Suprapubic skin (tissue), 4 donors: ENCODE data around the gene TBC1D24.

ENCODE experiments used
- EP300 ChIP-seq: sonication (generic); formaldehyde crosslinking; IDR thresholded peaks from one replicate; pipeline ENCODE4 v1.6.1; 2017; ENCODE audit warnings: antibody characterized with exemption
- POLR2A ChIP-seq, 2 donors: fragments of 450-650 bp; IDR thresholded peaks; one replicate each; pipeline ENCODE4 v1.6.1; 2017; ENCODE audit warnings: antibody characterized with exemption in 2 of 2, mild to moderate bottlenecking in 2 of 2, moderate library complexity in 2 of 2
- POLR2AphosphoS5 ChIP-seq, 3 donors: sonication (generic); formaldehyde crosslinking; IDR thresholded peaks; one replicate each; pipeline ENCODE4 v1.6.1; 2017; ENCODE audit warnings: antibody characterized with exemption in 3 of 3
- TF ChIP-seq, protein P1 (sequence below), 2 donors: fragments of 200-600 bp in 1 of 2; fragments of 450-650 bp in 1 of 2; sonication (generic) in 1 of 2; IDR thresholded peaks; one replicate each; pipeline ENCODE4 v1.5.1; 2016 to 2019; ENCODE audit warnings: antibody characterized with exemption in 2 of 2, mild to moderate bottlenecking in 1 of 2, moderate library complexity in 1 of 2

DNA sequence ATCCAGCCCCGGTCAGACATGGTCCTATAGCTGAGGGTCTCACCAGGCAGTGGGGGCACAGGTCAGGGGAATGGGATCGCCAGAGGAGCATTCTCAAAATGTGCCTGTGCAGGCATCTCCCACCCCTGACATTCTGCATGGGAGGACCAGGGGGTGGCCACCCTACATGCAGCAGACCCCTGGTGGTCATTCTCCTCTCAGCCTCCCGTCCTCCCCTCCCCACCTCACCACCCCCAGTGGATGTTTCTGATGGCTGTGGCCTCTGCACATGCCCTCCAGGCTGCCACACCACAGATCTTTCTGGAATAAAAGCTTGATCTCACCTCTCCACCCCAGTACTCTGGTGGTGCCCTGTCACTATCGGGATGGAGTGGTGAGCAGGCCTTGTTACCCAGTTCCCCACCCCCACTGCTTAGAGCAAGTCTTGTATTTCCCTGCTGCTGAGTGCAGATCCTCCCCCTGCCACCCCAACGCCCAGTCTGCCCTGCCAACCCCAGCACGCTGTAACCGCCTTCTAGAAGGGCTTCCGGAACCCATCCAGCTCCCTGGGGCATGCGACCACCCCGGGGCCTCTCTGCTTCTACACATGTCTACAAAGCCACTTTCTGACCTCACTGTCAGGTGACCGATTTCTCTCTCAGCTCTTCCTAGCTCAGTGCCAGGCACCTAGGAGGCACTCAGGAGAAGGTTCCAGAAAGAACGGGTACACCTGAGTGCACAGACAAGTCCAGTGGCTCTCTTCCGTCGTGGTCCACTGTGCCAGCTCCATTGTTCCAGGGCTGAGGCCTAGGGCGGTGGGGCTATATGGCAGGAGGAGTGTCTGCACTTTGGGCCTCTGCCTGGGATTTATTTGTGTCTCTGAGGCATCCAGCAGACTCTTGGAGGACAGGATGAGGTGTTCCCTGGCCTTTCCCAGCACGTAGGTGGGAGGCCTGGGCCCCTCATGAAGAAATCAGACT, 9.3 kb downstream of the TBC1D24 start:
- TF ChIP-seq, protein P1, sequence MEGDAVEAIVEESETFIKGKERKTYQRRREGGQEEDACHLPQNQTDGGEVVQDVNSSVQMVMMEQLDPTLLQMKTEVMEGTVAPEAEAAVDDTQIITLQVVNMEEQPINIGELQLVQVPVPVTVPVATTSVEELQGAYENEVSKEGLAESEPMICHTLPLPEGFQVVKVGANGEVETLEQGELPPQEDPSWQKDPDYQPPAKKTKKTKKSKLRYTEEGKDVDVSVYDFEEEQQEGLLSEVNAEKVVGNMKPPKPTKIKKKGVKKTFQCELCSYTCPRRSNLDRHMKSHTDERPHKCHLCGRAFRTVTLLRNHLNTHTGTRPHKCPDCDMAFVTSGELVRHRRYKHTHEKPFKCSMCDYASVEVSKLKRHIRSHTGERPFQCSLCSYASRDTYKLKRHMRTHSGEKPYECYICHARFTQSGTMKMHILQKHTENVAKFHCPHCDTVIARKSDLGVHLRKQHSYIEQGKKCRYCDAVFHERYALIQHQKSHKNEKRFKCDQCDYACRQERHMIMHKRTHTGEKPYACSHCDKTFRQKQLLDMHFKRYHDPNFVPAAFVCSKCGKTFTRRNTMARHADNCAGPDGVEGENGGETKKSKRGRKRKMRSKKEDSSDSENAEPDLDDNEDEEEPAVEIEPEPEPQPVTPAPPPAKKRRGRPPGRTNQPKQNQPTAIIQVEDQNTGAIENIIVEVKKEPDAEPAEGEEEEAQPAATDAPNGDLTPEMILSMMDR (IDR thresholded peaks at IDR 0.05), result no peak
- no peak for TF ChIP-seq POLR2AphosphoS5 (IDR thresholded peaks at IDR 0.05)
- no peak for TF ChIP-seq POLR2A (IDR thresholded peaks at IDR 0.05)
- TF ChIP-seq EP300, result no peak
